UCSD-AML1 (cell line): ENCODE results near the gene PFDN4.
A peak's percentile ranks its signal among the peaks of the same experiment; 100 is the strongest.

Experiments used
- DNase-seq: peaks from one replicate; lab custom pipeline; 2025; ENCODE audit not compliant: unreplicated experiment; lab: John Stamatoyannopoulos, UW

The PFDN4 gene, protein sequence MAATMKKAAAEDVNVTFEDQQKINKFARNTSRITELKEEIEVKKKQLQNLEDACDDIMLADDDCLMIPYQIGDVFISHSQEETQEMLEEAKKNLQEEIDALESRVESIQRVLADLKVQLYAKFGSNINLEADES

DNA sequence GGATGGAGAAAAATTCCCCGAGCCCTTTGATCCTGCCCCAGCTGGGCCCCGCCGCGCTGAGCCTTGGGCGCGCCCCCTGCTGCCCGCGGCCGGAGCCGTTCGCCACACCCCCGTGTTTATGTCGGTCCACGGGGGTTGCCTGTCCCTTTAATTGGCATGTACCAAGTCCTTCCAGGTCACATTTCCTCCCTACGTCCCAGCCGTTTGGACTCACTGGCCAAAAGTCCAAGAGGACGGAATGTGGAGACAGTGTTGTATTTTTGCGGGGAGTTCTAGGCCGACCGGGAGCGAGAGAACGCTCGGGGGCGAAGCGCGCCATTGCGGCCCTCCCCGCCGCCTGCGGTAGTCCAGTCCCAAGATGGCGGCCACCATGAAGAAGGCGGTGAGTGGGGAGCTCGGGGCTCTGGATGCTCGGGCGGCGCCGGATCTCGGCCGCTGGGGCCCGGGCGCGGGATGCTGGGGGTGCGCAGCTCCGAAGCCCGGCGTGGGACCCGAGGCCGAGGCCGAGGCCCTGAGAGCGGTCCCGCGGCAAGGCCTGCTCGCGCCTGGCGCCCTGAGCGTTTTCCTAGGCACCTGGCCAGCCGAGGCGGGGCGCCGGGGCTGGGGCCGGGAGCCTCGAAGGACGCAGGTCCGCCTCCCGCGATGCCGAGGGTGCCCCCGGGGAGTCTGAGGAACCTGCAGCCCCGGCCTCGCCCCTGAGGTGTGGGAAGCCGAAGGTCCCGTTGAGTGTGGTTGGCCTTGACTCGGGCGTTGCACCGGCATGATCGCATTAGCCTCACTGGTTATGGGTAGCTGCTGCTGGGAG is at the start of gene PFDN4:
PFDN4 (plus strand) TSS at position 345 of the 805 bp plus-strand sequence; CDS start at position 359, 14 bp downstream.
- DNase-seq = peak; percentile 86

DNA sequence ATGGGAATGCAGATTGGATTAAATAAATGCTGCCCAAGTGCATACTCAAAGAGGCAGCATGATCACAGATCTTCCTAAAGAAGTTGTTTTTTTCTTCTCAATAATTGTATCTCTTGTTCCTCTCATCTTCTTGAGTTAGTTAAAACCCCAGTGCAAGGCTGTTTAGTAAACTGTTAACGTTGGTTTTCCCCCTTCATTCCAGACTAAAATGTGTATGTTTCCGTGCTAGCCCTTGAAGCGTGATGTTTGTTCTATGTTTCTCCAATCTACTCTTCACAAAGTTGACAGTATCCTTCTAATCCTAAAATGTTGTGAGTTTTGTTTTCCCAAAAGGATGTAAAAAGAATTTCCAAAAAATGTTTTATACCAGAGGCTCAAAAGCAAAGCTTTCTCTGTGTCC is 49.7 kb upstream of the PFDN4 start:
- no peak for DNase-seq

DNA sequence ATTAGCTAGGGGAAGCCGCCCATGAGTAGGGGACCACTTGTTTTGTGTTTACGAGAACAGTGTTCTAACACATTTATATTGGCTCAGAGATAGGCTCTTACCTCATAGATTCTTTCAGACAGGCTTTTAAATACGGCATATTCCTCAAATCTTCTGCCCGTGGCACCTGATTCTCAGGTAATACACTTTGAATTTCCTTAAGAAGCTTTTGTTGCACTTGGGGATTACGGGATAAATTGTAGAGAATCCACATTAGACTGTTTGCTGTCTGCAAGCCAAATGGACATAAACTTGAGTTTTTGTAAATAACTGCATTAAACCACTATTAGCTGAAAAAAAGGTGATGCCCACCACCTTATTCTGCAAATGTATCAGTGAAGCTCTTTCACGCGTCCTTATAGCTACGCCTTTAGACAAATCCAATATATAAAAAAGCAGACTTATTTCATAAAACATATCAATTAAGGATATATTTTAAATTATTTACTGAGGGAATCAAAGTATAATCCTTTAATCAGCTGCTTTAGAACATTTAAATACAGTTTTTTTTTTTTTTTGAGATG is 49.0 kb upstream of the PFDN4 start:
- DNase-seq = no peak

- no peak for DNase-seq
Measured at GRCh38 chr20:54160065-54161007, 47.6 kb upstream of the PFDN4 start.

DNA sequence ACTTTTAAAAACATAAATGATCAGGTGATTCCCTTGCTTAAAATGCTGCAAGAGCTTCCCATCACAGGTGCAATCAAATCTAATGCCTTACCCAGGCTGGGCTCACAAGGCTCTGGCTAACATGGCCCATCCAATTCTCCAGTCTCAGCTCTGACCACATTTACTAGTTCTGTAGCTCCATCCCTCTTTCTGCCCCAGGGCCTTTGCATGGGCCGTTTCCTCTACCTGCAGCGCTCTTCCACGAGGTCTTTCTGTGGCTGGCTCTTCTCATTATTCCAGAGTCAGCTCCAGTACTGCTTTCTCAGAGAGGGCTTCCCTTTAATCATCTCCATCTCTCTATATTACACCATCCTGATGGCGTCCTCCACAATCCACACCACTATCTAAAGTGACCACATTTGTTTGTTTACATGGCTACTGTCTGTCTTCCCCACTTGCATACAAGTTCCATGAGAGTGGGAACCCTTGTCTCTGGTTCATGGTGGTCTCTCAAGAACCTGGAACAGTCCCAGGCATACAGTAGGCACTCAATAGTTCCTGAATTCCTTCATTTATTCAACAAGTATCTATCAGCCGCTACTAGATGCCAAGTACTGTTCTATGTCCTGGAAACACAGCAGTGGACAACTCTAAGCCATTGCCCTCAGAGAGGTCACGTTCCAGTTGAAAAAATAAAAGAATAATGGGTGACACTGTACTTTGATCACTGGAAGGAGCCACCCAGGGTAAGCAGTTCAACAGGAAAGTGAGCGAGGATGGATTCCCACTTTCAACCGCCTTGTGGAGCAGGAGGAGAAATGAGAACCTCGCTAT is 46.7 kb upstream of the PFDN4 start:
- no peak for DNase-seq

- DNase-seq = no peak
Measured at GRCh38 chr20:54161821-54162149, 46.1 kb upstream of the PFDN4 start.

DNA sequence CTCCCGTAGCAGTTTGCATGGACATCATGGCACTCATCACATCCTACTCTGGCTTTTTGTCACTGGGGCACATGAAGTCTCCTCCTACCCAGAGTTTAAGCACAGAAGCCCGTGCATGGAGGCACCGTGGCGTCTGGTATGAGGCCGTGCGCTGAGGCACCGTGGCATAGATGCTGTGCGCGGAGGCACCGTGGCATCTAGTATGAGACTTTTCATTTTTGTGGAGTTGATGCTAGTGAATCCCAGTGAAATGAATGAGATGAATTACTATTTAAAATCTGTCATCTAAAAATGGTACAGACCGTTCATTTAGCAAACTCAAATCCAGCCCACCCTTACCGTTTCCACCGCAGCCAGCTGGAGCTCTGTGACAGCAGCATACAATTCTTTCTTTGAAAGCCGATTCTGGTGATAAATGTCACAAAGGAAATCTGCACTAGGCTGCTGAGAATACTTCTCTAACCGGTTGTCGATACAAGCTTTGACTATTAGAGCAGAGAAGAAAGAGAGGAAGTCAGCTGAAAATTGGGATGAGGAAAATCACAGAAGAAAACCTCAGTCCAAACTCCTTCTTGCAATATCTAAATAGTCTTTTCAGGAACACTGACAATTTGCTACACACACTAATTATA is 45.4 kb upstream of the PFDN4 start:
- DNase-seq = no peak

GRCh38 chr20:54163402-54163801 is 44.5 kb upstream of the PFDN4 start:
- no peak for DNase-seq

DNA sequence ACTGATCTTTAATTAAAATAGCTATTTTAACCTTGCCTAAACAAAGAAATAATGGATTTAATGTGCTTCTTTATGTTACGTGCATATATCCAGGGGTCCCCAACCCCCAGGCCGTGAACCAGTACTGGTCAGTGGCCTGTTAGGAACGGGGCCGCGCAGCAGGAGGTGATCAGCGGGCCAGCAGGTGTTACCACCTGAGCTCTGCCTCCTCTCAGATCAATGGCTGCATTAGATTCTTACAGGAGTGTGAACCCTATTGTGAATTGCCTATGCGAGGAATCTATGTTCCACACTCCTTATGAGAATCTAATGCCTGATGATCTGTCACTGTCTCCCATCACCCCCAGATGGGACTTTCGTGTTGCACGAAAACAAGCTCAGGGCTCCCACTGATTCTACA is 42.9 kb upstream of the PFDN4 start:
- no peak for DNase-seq

DNA sequence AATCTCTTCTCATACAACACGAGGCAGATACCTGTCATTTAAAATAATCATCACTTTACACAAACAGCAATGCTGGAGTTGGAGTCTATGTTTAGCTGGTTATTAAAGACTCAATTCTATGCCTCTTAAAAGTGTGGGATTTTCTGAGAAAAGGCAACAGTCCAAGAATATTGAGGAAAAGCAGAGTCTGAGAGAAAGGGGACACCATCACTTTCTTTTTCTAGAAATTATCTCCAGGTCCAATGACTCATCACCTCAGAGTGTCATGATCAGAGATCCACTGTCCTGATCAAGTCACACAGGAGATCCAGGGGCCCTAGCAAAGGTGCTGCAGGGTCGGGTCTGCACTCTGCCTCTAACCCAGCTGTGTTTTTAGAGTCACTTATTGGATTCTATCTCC is 42.1 kb upstream of the PFDN4 start:
- DNase-seq = no peak

- no peak for DNase-seq
Measured at GRCh38 chr20:54166987-54167662, 40.8 kb upstream of the PFDN4 start.

DNA sequence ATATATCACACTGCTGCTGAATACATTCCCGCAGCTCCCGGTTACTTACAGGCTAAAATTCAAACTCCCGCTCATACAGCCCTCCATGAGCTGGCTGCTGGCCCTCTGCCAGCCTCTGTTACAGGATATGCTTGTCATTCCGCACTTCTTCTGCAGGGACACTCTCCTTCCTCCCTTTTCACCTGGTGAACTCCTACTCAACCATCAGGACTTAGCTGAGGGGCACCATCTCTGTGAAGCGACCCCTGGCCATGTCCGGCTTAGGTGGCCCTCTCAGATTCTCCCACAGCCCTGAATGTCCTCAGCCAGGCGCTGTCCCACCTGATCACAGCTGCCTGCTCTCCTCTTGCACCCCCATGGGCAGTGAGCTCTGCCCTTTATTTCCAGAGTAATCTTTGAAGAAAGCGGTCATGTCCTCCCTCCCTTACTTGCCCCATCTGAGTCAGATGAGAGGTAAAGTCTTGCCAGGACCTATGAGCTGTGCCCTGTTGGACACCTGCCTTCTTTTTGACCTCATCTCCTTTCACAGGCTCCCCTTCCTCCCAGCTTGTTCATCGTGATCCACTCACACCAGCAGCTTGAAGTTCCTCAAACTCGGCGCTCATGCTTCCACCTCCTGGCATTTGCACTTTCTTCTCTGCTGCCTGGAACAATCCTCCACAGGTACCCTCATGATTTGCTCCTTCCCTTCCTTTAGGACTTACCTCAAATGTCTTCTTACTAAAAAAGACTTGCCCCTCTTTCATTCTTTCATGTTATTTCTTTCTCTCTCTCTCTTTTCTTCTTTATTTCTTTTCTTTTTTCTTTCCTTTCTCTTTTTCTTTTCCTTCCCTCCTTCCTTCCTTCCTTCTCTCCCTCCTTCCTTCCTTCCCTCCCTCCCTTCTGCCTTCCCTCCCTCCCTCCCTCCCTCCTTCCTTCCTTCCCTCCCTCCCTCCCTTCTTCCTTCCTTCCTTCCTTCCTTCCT is 39.7 kb upstream of the PFDN4 start:
- DNase-seq = no peak

- no peak for DNase-seq
Measured at GRCh38 chr20:54168961-54169862, 38.7 kb upstream of the PFDN4 start.

DNA sequence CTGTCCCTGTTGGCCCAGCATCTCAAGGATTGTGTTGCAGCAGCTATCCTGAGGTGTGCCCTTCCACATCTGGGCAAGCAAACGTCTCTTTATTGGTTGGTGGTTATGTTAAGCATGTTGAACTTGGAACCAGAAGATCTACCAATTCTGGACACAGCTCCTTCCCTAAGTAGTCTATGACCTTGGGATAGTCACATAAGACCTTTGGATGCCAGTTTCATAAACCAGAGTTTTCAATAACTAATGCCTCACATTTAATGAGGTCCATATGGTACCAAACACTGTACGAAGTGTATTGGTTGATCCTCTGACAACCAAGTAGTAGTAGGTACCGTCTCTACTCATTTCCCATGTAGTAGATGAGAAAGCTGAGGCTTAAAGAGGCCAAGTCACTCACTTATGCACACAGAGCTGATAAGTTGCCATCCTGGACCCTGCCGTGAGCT is 37.8 kb upstream of the PFDN4 start:
- DNase-seq = no peak

DNA sequence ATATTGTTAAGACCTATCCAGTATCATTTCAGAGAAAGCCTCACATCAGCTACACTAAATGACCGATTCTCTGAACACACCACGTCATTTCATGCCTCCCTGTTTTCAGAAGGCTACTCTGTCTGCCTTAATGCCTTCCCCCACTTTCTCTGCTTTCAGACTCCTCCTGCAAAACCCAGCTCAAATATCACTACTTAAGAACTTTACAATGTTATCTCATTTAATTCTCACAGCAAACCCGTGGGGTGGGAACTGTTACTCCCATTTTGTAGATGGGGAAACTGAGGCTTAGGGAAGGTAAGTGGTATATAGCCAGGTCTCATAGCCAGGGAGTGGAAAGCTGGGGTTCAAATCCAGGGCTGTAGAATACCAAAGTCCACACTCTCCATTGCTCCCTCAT is 36.9 kb upstream of the PFDN4 start:
- no peak for DNase-seq

DNA sequence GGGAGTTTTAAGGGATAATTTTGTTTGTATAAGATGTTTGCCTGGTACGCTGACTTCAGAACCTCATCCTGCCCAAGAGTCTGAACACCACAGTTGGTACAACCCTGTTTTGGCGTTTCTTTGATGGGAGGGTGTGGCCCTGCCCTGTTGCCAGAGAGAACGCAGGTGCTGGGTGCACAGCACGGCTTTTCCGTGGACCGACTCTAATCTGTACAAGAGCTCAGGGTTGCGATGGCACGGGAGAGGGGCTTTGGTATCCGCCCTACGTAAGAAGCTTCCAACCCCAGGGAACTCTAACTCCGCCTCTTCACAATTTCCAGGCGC is 35.4 kb upstream of the PFDN4 start:
- DNase-seq = no peak

DNA sequence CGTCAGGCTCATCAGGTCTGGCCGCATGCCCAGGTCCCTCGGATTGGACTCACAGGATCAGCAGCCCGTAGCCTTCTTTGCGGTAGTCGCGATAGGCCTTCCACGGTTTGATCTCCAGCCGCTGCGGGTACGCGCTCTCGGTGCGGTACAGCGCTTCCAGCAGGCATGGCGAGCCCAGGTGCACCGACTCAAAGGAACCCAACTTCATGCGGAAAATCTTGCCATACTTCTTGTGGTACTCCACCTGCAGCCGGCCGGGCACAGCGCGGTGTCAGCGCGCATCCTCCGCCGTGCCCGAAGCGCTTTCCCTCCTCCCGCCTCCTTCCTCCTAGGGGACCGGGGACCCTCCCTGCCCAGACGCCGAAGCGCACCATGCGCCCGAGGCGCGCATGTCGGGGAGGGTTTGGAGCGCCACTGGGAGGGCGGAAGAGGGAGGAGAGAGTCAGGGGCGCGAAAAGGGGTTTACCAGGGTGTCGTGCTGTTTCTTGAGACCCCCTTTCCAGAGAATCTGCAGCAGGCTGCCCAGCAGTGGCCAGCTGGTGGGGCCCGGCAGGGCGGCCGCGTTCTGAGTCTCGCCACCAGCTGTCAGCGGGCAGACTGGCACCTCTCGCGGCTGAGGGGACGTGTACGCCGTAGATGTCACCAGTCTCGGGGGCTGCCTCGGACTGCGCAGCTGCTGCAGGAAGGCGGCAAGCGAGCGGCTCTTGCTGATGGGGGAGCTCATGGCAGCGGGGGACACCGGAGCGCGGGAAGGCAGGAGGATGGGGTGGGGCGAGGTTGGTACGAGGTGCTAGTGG is 34.8 kb upstream of the PFDN4 start:
- DNase-seq = no peak
